Measurements from ENCODE around the gene PRPF31. TPM values are rescaled to one million over a fixed set of nuclear protein-coding genes. Genes with fewer than 3 reads are reported as not detected.

Gene PRPF31, protein sequence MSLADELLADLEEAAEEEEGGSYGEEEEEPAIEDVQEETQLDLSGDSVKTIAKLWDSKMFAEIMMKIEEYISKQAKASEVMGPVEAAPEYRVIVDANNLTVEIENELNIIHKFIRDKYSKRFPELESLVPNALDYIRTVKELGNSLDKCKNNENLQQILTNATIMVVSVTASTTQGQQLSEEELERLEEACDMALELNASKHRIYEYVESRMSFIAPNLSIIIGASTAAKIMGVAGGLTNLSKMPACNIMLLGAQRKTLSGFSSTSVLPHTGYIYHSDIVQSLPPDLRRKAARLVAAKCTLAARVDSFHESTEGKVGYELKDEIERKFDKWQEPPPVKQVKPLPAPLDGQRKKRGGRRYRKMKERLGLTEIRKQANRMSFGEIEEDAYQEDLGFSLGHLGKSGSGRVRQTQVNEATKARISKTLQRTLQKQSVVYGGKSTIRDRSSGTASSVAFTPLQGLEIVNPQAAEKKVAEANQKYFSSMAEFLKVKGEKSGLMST
- 61.1 and 69.6 TPM in 2 replicates for total RNA-seq

DNA sequence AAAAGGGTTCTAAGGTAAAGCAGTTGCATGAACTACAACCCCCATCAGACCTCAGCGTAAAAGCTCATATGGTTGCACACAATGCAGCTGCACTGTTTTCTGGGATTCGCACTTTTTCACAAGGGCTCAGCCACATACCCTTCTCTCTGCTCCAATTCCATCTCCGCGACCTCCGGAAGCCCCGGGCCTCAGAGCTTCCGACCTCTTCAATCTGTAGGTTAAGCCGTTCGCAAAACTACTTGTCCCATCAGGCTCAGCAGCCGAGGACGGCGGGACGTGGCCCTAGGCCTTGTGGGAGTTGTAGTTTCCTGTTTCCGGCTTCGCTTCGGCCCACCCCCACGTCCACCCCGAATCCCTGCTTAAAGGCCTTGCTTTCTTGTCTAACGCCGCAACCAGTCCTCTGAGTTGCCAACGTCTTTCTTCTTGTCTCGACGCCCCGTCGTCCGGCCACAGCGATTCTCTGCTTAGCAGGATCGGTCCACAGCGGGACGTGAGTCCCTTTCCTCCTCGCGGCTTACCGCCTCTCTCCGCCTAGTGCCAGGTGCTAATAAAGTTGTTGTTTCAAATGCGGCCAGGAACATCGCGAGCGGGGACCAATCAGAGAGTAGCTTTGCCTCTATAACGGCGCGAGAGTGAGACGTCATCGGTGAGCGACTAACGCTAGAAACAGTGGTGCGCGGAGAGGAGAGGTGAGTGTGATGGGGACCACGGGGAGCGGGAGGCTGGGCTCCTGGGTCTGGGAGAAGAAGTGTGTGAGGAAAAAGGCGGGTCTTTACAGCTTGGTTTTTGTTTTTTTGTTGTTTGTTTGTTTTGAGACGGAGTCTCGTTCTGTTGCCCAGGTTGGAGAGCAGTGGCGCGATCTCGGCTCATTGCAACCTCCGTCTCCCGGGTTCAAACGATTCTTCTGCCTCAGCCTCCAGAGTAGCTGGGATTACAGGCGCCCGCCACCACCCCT lies at the start of gene PRPF31, which contains the start of gene TFPT:
Gene PRPF31, plus strand, starts transcription at position 646 of the 955 bp plus-strand sequence. CDS start 2,525 bp downstream, outside the sequence.
Gene TFPT, minus strand, starts transcription at position 549 of the 955 bp plus-strand sequence. Its CDS starts 388 bp downstream, at position 161.

DNA sequence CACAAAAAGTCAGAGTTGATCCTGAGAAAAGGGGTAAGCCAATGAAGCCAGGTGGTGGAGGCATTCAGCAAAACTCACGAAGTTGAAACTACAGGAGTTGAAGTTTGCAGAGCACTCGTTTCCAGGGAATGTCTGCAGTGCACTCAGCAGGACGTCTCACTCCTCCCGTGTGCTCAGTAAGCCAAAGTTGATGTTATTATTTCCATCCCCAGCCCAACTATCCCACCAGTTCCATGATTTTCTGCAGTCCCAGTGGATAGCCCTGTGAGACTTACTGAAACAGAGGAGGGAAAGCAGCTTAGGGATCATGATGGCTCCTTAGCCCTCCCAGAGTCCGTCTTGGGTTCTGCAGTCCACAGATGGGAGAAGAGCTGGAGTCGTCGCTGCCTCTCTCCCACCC lies 34.5 kb upstream of the PRPF31 start, which contains the start of gene TARM1:
Gene TARM1, minus strand, starts transcription at position 334 of the 400 bp plus-strand sequence. Its CDS starts 25 bp downstream, at position 309.

DNA sequence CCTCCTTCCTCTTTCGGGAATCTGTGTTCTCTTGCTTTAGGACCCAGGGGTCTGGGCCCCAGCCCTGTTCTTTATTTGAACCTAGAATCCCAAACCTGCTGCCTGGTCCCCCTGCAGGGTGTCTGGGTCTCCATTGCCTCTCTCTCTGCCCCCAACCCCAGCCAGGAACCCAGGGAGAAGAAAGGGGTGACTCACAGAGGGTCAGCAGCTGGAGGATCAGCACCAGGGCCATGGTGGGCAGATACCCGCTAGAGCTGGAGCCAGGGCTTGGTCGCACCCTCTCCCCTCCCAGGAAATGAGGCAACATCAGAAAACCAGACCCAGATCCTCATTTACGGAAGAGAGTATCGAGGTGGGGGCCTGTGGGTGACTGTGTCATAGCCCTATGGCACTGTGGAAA lies 15.0 kb upstream of the PRPF31 start, which contains the start of gene OSCAR:
Gene OSCAR, minus strand, starts transcription at position 243 of the 400 bp plus-strand sequence. Its CDS starts 11 bp downstream, at position 232.

DNA sequence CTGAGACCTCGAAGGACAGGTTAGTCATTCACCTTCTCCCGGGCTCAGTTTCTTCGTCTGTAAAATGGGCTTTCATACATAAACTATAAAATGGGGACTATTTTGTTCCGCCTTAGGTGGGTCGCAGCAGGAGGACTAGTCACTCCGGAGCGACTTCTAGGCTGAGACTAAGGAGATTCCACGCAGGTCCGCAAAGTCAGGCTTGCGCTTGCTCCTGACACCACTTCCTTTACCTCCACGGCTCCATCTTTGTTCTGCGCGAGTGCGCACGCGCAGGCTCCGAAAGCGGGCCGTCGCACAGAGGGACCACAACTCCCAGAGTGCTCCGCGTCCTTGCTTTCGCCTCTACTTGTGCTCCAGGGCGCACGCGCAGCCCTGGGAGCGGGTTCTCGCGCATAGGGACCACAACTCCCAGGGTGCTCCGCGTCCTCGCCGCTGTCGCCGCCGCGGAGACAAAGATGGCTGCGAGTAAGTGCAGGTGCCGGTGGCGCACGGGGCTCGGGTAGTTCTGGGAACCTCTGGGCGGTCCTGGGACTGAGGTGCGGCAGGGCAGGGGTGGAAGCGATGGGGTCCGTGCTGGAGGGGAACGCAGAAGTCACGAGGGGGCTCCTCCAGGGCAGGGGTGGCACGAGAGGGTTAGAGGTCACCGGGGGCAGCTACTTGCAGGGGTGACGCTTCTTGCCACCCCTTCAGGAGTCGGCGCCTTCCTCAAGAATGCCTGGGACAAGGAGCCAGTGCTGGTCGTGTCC lies 13.0 kb upstream of the PRPF31 start, which contains the start of gene NDUFA3:
Gene NDUFA3, plus strand, starts transcription at position 435 of the 749 bp plus-strand sequence. Its CDS starts 24 bp downstream, at position 459.

DNA sequence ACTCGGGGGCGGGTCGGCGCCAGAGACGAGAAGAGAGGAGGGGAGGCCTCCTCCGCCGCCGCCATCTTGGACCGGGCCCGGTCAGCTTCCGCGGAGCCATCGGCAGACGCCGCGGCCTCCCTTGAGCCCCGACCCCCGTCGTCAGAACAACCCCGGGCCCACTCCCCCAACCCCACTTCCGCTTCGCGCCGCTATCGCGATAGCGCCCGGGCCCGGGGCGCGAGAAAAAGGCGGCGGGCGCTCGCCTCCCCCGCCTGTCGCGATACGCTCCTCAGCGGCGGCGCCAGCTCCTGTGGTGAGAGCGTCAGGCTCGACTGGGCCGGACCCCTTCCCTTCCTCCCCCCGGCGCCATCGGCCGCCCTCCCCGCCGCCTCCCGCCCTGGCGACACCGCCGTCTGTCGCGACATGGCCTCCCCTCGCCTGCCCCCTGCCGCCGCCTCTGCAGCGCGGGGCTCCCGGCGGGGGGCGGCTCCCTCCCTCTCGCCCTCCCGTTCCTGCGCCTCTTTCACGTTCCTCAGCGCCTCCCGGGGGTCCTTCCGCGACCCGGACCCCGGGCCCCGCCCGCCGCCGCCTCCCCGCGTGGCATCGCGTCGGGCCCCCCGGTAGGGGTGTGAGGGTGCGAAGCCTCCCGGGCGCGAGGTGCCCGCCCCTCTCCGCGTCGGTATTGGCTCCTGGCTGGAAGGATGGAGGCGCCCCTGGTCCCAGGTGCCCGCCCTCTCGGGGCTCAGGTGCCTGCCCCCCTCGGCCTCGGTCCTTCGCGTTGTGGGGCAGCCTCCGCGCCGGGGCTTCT lies 22.3 kb downstream of the PRPF31 start, which contains the start of gene CNOT3:
Gene CNOT3, plus strand, starts transcription at position 64 of the 790 bp plus-strand sequence. CDS start 5,217 bp downstream, outside the sequence.

DNA sequence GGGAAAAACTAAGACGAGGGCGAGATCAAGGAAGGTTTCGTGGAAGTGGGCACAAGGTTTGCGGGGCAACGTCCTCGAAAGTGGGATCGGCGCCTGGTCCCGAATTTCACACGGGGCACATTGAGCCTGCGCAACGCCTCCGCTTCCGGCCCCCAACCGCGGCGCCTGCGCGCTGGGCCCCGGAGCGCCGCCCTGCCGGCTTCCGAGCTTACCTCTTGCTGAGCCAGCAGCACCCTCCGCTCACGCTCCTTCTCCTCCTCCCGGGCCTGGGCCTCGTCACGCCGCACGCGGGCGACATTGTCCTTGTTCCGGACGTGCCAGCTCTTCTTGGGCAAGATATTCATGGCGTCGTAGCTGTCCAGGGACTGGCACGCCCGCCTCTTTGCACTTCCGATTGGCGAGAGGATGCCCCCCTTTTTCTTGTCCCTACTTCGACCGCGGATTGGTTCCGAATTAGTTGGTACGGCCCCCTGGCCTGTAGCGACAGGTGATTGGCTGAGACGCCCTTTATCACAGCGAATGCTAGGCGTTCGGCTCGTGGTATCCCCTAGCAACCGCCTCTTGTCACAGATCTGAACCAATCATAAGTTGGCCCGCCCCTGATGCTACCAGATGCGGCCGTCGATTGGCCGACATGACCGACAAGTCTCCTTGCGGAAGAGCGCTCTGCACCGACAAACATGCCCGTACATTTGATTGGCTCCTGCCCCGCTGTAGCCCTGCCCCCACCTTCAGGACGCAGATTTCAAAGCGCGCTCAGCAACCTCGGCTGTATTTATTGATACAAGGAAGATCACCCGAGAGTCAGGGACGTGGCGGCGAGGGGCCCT lies 44.0 kb downstream of the PRPF31 start, which contains the start of gene LENG1:
Gene LENG1, minus strand, starts transcription at position 370 of the 830 bp plus-strand sequence. Its CDS starts 26 bp downstream, at position 344.

DNA sequence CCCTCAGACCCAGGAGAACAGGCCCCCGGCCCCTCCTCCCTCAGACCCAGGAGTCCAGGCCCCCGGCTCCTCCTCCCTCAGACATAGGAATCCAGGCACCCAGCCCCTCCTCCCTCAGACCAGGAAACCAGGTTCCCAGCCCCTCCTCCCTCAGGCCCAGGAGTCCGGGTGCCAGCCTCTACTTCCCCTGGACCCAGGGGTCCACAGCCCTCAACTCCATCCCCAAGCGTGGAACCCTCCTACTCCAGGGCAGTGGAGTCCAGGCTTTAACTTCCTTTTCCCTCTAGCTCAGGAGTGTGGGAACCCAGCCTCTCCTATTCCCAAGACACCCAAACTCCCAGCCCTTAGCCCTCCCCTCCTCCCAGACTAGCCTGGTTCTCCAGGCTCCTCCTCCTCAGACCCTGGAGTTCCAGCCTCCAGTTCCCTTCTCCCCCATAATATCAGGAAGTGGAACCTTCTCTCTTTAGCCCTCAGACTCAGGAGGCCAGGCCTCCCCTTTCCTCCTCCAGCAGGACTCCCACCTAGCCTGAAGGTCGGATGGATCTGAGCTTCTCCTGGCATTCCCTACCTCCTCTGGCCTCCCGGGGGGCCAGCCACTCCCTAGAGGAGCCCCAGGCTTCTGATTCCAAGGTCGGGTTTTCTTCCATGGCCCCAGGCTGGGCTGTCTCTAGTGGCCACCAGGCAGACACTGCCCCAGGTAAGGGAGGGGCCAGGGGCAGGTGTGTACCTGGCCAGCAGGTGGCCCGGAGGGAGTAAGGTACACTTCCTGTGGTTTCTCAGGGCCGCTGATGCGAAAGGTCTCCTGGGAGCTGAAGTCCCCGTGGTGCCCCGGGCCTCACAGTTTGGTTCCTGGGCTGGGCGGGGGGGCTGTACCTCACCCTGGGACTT lies 57.2 kb downstream of the PRPF31 start, which contains the start of gene TMC4:
Gene TMC4, minus strand, starts transcription at position 690 of the 888 bp plus-strand sequence. Its CDS starts 43 bp downstream, at position 647.

Other genes with a start within 250 kb of the PRPF31 start
- 18.0 and 24.8 TPM in 2 replicates for gene MYADM, start 247.9 kb upstream of the PRPF31 start, total RNA-seq
- not detected in 2 replicates for gene PRKCG, start 233.6 kb upstream of the PRPF31 start, total RNA-seq
- gene CACNG7, start 206.5 kb upstream of the PRPF31 start, total RNA-seq, result not detected in 2 replicates
- 0.14 TPM in 1 of 2 replicates, not detected in the other for gene CACNG8, start 152.8 kb upstream of the PRPF31 start, total RNA-seq
- gene CACNG6, start 124.1 kb upstream of the PRPF31 start, total RNA-seq, result not detected in 2 replicates
- not detected in 2 replicates for gene VSTM1, start 51.9 kb upstream of the PRPF31 start, total RNA-seq
- not detected in 2 replicates for gene TARM1, start 34.4 kb upstream of the PRPF31 start, total RNA-seq
- gene OSCAR, start 15.0 kb upstream of the PRPF31 start, total RNA-seq, result 0.19 and 0.21 TPM in 2 replicates
- gene NDUFA3, start 12.9 kb upstream of the PRPF31 start, total RNA-seq, result 26.7 and 43.4 TPM in 2 replicates
- 13.3 and 14.4 TPM in 2 replicates for gene TFPT, start 97 bp upstream of the PRPF31 start, total RNA-seq
- gene CNOT3, start 22.0 kb downstream of the PRPF31 start, total RNA-seq, result 11.8 and 21.2 TPM in 2 replicates
- 5.9 and 9.0 TPM in 2 replicates for gene LENG1, start 44.0 kb downstream of the PRPF31 start, total RNA-seq
- 12.6 and 12.8 TPM in 2 replicates for gene TMC4, start 57.4 kb downstream of the PRPF31 start, total RNA-seq
- 119 and 133 TPM in 2 replicates for gene MBOAT7, start 73.8 kb downstream of the PRPF31 start, total RNA-seq
- gene TSEN34, start 75.6 kb downstream of the PRPF31 start, total RNA-seq, result 160 and 172 TPM in 2 replicates
- gene RPS9, start 85.1 kb downstream of the PRPF31 start, total RNA-seq, result 2,280 and 2,710 TPM in 2 replicates
- not detected in 2 replicates for gene LILRB3, start 107.3 kb downstream of the PRPF31 start, total RNA-seq
- not detected in 2 replicates for gene LILRA6, start 127.0 kb downstream of the PRPF31 start, total RNA-seq
- not detected in 2 replicates for gene LILRB5, start 141.5 kb downstream of the PRPF31 start, total RNA-seq
- gene LILRB2, start 165.4 kb downstream of the PRPF31 start, total RNA-seq, result not detected in 2 replicates
- gene LILRA5, start 197.4 kb downstream of the PRPF31 start, total RNA-seq, result not detected in 2 replicates
- not detected in 2 replicates for gene LILRA4, start 223.4 kb downstream of the PRPF31 start, total RNA-seq
- not detected in 2 replicates for gene LAIR1, start 249.2 kb downstream of the PRPF31 start, total RNA-seq

All from airway epithelial cell (primary cell).